HG03196 (cell line): ENCODE measurements around the gene UFD1.

Experiments used
- ATAC-seq: cut with Tn5 transposase; IDR thresholded peaks from one replicate; pipeline ENCODE4 v1.9.1; 2021; ENCODE audit not compliant: unreplicated experiment

Gene UFD1

GRCh38 chr22:19516378-19517170 lies 37.6 kb upstream of the UFD1 start:
- no peak for ATAC-seq

- ATAC-seq, result no peak
These were observed 36.8 kb upstream of the UFD1 start for GRCh38 chr22:19515654-19516377.

- no peak for ATAC-seq
These were observed 36.0 kb upstream of the UFD1 start for GRCh38 chr22:19514831-19515565.

- no peak for ATAC-seq
These were observed 34.8 kb upstream of the UFD1 start for GRCh38 chr22:19513823-19514222.

GRCh38 chr22:19510919-19511341 lies 31.9 kb upstream of the UFD1 start:
- no peak for ATAC-seq

GRCh38 chr22:19509923-19510322 lies 30.9 kb upstream of the UFD1 start:
- ATAC-seq, result no peak

- no peak for ATAC-seq
These were observed 30.2 kb upstream of the UFD1 start for GRCh38 chr22:19509191-19509590.

- ATAC-seq, result no peak
These were observed 29.2 kb upstream of the UFD1 start for GRCh38 chr22:19508024-19508776.

- ATAC-seq, result no peak
These were observed 28.5 kb upstream of the UFD1 start for GRCh38 chr22:19507534-19507861.

- ATAC-seq, result no peak
These were observed 27.2 kb upstream of the UFD1 start for GRCh38 chr22:19506212-19506611.

- no peak for ATAC-seq
These were observed 26.7 kb upstream of the UFD1 start for GRCh38 chr22:19505735-19506126.

GRCh38 chr22:19504900-19505734 lies 26.1 kb upstream of the UFD1 start:
- no peak for ATAC-seq

- no peak for ATAC-seq
These were observed 24.9 kb upstream of the UFD1 start for GRCh38 chr22:19503869-19504268.

GRCh38 chr22:19503367-19503766 lies 24.4 kb upstream of the UFD1 start:
- no peak for ATAC-seq

- no peak for ATAC-seq
These were observed 23.0 kb upstream of the UFD1 start for GRCh38 chr22:19501897-19502447.

- no peak for ATAC-seq
These were observed 20.9 kb upstream of the UFD1 start for GRCh38 chr22:19499880-19500242.

- no peak for ATAC-seq
These were observed 20.4 kb upstream of the UFD1 start for GRCh38 chr22:19499236-19499879.

- ATAC-seq, result no peak
These were observed 19.8 kb upstream of the UFD1 start for GRCh38 chr22:19498866-19499190.

GRCh38 chr22:19498154-19498865 lies 19.3 kb upstream of the UFD1 start:
- ATAC-seq, result no peak
